ENCODE measurements around the gene RGS3. TPM values are rescaled to one million over a fixed set of nuclear protein-coding genes. Genes with fewer than 3 reads are reported as not detected.

Gene RGS3
- total RNA-seq, 1 experiment from 2014 or later, result 71.1 TPM

DNA sequence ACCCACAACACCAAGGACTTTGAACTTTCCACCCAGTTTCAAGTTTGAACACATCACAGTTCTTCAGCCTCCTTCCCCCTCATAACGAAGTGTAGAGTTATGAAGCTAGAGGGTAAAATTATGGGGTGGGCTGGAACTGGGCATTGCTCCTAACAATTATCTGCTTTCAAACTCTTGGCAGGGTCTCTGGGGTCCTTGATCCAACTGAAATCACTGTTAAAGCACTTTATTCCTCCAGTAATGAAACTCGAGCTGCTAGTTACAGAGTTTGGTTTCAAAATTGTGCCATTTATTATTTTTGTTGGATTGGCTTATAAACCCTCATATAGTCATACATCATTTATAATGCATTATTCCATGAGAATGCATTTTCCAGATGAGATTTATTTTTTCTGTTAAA, 158.5 kb downstream of the RGS3 start:
- Histone ChIP-seq H3K27me3 (replicated peaks; ENCODE audit: control insufficient read depth, insufficient read depth, low read length) (no peaks in the 10 kb centered on the region), H3K4me1 (peaks cover 42% of the 10 kb centered on the region), H3K4me3 (ENCODE audit: low read depth, low read length) (no peak overlapping the region), H3K9me3 (no peaks in the 10 kb centered on the region), H3K36me3 (ENCODE audit: control insufficient read depth, insufficient read depth, low read length) (no peaks in the 10 kb centered on the region)
- intact Hi-C loops (cut with micrococcal nuclease; ENCODE audit: unreplicated experiment), result no loop called here
- BruUV-seq (replicated peaks), result no TSS peak
- Mint-ChIP-seq H3K4me1 (ENCODE audit: low read depth, unreplicated experiment) (peaks cover 38% of the 10 kb centered on the region), H3K27ac (ENCODE audit: unreplicated experiment) (peak overlapping the region; percentile 94), H3K4me3 (ENCODE audit: unreplicated experiment) (no peak overlapping the region), H3K27me3 (ENCODE audit: insufficient read depth, unreplicated experiment) (no peaks in the 10 kb centered on the region), H3K36me3 (ENCODE audit: insufficient read depth, unreplicated experiment) (no peaks in the 10 kb centered on the region), H3K9me3 (ENCODE audit: unreplicated experiment) (no peaks in the 10 kb centered on the region)
- POLR2A ChIA-PET, result no interaction called here
- DNase-seq, result no peak
- TF ChIP-seq, protein P1, sequence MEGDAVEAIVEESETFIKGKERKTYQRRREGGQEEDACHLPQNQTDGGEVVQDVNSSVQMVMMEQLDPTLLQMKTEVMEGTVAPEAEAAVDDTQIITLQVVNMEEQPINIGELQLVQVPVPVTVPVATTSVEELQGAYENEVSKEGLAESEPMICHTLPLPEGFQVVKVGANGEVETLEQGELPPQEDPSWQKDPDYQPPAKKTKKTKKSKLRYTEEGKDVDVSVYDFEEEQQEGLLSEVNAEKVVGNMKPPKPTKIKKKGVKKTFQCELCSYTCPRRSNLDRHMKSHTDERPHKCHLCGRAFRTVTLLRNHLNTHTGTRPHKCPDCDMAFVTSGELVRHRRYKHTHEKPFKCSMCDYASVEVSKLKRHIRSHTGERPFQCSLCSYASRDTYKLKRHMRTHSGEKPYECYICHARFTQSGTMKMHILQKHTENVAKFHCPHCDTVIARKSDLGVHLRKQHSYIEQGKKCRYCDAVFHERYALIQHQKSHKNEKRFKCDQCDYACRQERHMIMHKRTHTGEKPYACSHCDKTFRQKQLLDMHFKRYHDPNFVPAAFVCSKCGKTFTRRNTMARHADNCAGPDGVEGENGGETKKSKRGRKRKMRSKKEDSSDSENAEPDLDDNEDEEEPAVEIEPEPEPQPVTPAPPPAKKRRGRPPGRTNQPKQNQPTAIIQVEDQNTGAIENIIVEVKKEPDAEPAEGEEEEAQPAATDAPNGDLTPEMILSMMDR (IDR thresholded peaks at IDR 0.05; ENCODE audit: insufficient read depth in 1 of 2, low read depth in 1 of 2, low read length in 1 of 2, severe bottlenecking in 1 of 2, unreplicated experiment in 1 of 2), result no peak
- CTCF ChIA-PET, result no interaction called here

DNA sequence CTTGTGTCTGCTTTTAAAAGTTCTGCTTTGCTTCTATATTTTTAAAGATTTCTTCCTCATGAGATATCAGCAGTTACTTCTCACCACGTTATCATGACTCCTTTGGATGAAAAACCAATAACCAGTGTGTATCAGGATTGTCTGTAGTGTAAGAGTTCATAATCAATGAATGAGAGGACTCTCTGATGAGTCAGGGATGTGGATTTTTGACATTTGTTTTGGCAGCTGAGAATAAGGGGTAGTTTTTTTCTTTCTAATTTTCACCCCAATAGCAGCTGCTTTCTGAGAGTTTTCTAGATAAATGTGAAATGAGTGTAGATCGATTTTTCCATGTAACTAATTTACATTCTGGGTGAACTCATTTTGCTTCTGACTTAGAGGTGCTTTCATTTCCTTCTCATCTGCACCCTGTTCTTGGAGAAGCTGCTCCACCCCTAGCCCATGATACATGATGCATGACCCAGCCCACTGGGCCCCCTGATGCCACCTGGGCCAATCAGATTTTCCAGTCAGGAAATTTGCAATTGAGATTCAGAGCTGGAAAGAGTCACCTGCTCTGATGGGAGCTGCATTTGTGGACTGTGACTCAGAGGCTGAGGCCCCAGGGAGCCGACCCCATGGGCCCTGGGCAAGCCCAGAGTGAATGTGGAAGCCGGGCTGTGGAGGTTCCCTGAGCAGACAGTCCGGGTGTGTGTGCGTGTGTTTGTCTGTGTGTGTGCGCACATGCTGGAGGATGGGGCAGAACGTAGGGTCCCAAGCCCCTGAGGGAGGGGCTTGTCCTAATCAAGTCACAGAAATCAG, 159.3 kb downstream of the RGS3 start:
- no peaks in the 10 kb centered on the region for H3K9me3 ChIP-seq
- TF ChIP-seq, protein P1 (IDR thresholded peaks at IDR 0.05; ENCODE audit: insufficient read depth in 1 of 2, low read depth in 1 of 2, low read length in 1 of 2, severe bottlenecking in 1 of 2, unreplicated experiment in 1 of 2), result no peak
- POLR2A ChIA-PET, result interaction anchor here (0.5 kb wide), 1 partner anchor 30 kb away, joined by 3 read pairs; no protein-coding TSS in a partner anchor
- DNase-seq, result peak; percentile 56 to 71
- H3K27me3 Mint-ChIP-seq (ENCODE audit: insufficient read depth, unreplicated experiment), result no peaks in the 10 kb centered on the region
- H3K36me3 Mint-ChIP-seq (ENCODE audit: insufficient read depth, unreplicated experiment), result no peaks in the 10 kb centered on the region
- no peaks in the 10 kb centered on the region for H3K36me3 ChIP-seq (ENCODE audit: control insufficient read depth, insufficient read depth, low read length)
- no peaks in the 10 kb centered on the region for H3K27me3 ChIP-seq (replicated peaks; ENCODE audit: control insufficient read depth, insufficient read depth, low read length)
- peaks cover 38% of the 10 kb centered on the region for H3K4me1 Mint-ChIP-seq (ENCODE audit: low read depth, unreplicated experiment)
- H3K4me3 ChIP-seq (ENCODE audit: low read depth, low read length), result no peak overlapping the region
- CTCF ChIA-PET, result interaction anchor here (0.6 kb wide), 1 partner anchor 31 kb away, joined by 4 read pairs; no protein-coding TSS in a partner anchor
- H3K9me3 Mint-ChIP-seq (ENCODE audit: unreplicated experiment), result no peaks in the 10 kb centered on the region
- H3K27ac Mint-ChIP-seq (ENCODE audit: unreplicated experiment), result peak overlapping the region; percentile 94
- intact Hi-C loops (cut with micrococcal nuclease; ENCODE audit: unreplicated experiment), result no loop called here
- BruUV-seq (replicated peaks), result no TSS peak
- no peak overlapping the region for H3K4me3 Mint-ChIP-seq (ENCODE audit: unreplicated experiment)
- peaks cover 42% of the 10 kb centered on the region for H3K4me1 ChIP-seq

DNA sequence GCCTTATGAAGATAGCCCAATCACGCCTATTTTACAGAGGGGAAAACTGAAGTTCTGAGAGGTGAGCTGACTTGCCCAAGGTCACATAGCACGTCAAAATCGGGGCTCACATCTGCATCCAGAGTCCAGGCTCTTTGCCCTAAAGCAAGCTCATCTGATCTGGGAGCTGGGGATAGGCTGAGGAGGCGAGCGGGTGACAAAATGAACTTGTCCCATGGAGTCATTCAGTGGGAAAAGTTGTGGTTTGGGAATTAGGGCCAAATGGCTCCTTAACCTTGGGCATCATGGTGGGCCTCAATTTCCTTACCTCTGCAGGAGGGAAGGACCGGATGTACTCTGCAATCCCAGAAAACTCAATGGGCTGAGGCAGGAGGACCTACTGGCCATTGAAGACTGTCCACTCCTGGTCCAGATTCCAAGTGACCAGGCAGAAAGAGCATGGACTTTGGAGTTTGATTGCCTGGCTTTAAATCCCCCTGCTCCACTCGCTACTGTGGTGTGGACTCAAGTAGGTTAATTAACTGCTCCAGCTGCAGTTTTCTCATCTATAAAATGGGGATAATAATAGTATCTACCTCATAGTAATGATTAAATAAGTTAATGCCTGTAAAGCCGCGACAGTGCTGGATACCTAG, 160.4 kb downstream of the RGS3 start:
- ChIA-PET CTCF (no interaction called here), POLR2A (no interaction called here)
- TF ChIP-seq, protein P1 (IDR thresholded peaks at IDR 0.05; ENCODE audit: insufficient read depth in 1 of 2, low read depth in 1 of 2, low read length in 1 of 2, severe bottlenecking in 1 of 2, unreplicated experiment in 1 of 2), result no peak
- no peak for DNase-seq
- Histone ChIP-seq H3K4me1 (peaks cover 42% of the 10 kb centered on the region), H3K27me3 (replicated peaks; ENCODE audit: control insufficient read depth, insufficient read depth, low read length) (no peaks in the 10 kb centered on the region), H3K36me3 (ENCODE audit: control insufficient read depth, insufficient read depth, low read length) (no peaks in the 10 kb centered on the region), H3K9me3 (no peaks in the 10 kb centered on the region), H3K4me3 (ENCODE audit: low read depth, low read length) (no peak overlapping the region)
- Mint-ChIP-seq H3K9me3 (ENCODE audit: unreplicated experiment) (no peaks in the 10 kb centered on the region), H3K27ac (ENCODE audit: unreplicated experiment) (peak overlapping the region; percentile 94), H3K4me3 (ENCODE audit: unreplicated experiment) (no peak overlapping the region), H3K36me3 (ENCODE audit: insufficient read depth, unreplicated experiment) (no peaks in the 10 kb centered on the region), H3K27me3 (ENCODE audit: insufficient read depth, unreplicated experiment) (no peaks in the 10 kb centered on the region), H3K4me1 (ENCODE audit: low read depth, unreplicated experiment) (peaks cover 38% of the 10 kb centered on the region)
- intact Hi-C loops (cut with micrococcal nuclease; ENCODE audit: unreplicated experiment), result no loop called here
- no TSS peak for BruUV-seq (replicated peaks)
